HG03139 (cell line): ENCODE measurements around the gene PIGQ.

Experiments used
- ATAC-seq: cut with Tn5 transposase; IDR thresholded peaks from one replicate; pipeline ENCODE4 v1.9.1; 2021; ENCODE audit not compliant: unreplicated experiment

The PIGQ gene

GRCh38 chr16:554640-555365 lies 15.0 kb upstream of the PIGQ start:
- no peak for ATAC-seq

DNA sequence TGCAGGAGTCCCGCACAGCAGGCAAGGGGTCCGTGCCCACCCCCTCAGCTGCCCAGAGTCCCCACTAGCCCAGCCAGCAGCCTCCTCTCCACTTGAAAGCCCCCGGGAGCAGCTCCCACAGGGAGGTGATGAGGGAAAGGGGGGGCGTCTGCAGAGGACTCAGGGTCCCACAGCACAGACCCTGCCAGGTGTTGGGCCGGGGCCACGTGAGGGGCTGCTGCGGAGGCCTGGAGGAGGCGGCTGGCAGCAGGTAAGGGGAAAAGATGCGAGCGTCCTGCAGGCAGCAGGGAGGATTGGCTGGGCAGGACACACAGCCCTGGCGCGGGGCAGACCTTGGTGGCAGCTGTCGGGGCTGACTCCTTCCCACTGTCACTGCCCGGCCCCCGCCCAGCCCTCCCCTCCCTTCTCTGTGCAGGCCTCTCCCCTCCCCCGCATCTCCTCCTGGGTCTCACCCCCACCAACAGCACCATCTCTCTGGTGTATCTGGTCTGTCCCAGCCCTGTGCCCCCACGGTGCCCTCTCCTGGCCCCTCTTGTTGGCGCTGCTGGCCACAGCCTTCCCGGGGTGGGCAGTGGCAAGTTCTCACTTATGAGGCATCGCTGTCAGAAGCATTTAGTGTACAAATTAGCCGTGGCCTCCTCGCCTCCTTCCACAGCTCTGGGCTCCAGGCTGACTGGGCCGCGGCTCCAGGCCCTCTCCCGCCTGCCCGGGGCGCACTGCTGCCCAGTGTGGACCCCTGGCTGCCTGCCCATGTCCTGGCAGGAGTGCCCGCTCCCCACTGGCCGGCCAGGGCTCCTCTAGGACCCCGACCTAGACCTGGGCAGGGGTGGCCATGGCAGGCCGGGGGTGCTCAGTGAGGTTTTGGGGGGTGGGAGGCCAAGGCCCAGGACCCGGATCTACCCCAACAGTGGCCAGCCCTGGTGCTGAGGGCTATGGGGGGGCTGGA lies 14.0 kb upstream of the PIGQ start:
- ATAC-seq: no peak

- no peak for ATAC-seq
Measured at GRCh38 chr16:556474-557173, 13.1 kb upstream of the PIGQ start.

GRCh38 chr16:557463-558297 lies 12.1 kb upstream of the PIGQ start:
- ATAC-seq: no peak

GRCh38 chr16:558298-559020 lies 11.3 kb upstream of the PIGQ start:
- ATAC-seq: no peak

GRCh38 chr16:559021-559380 lies 10.8 kb upstream of the PIGQ start:
- ATAC-seq: no peak

GRCh38 chr16:559411-560203 lies 10.2 kb upstream of the PIGQ start:
- no peak for ATAC-seq

- no peak for ATAC-seq
Measured at GRCh38 chr16:560204-560700, 9.5 kb upstream of the PIGQ start, which contains the start of gene PRR35. Gene PRR35 (plus strand): TSS chr16:560394. CDS start chr16:563295, 2,901 bp downstream.

- no peak for ATAC-seq
Measured at GRCh38 chr16:560701-561412, 8.9 kb upstream of the PIGQ start.

GRCh38 chr16:561413-561794 lies 8.4 kb upstream of the PIGQ start:
- ATAC-seq: no peak

- no peak for ATAC-seq
Measured at GRCh38 chr16:561957-562938, 7.5 kb upstream of the PIGQ start.

DNA sequence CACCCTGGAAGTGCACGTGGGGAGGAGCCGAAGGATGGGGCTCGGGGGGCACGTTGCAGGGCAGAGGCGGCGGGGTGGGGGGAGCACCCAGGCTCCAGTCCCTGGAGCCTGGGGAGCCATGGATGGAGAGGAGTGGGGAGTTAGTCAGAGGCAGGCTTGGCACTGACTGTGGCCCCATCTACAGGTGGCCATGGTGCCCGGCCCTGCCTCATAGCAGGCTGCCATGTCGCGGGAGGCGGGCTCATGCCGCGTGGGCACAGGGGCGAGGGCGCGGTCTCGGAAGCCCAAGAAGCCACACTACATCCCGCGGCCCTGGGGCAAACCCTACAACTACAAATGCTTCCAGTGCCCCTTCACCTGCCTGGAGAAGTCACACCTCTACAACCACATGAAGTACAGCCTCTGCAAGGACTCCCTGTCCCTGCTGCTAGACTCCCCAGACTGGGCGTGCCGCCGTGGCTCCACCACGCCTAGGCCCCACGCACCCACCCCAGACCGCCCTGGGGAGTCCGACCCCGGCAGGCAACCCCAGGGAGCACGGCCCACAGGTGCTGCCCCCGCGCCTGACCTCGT lies 6.6 kb upstream of the PIGQ start:
- ATAC-seq: no peak

GRCh38 chr16:564690-565418 lies 4.9 kb upstream of the PIGQ start:
- ATAC-seq: no peak

GRCh38 chr16:565419-566330 lies 4.1 kb upstream of the PIGQ start:
- no peak for ATAC-seq
